ENCODE measurements around the gene MUSK.

GRCh38 chr9:110668570-110669167, at the start of gene MUSK:
- TF ChIP-seq CTCF (IDR thresholded peaks at IDR 0.05) (no peak), POLR2A (IDR thresholded peaks at IDR 0.05) (no peak), POLR2AphosphoS5 (IDR thresholded peaks at IDR 0.05; ENCODE audit: insufficient read depth in 1 of 2, low read depth in 1 of 2) (no peak)
